Left cardiac atrium (tissue), 4 donors: ENCODE data around the gene ZNF469. TPM values are rescaled to one million over a fixed set of nuclear protein-coding genes. Genes with fewer than 3 reads are reported as not detected.
A peak's percentile ranks its signal among the peaks of the same experiment; 100 is the strongest.

Experiments used
- ATAC-seq, 2 donors: fragments of 200-7000 bp; cut with Tn5 transposase; one replicate each; pipeline ENCODE4 v1.9.1; 2020; ENCODE audit warnings: mild to moderate bottlenecking in 2 of 2, moderate library complexity in 2 of 2
- DNase-seq: peaks from one replicate; pipeline ENCODE4 v3.0.0-alpha.2; 2020
- intact Hi-C, 2 donors: fragments of 100-400 bp; cut with DNase I; formaldehyde crosslinking; loops; one replicate each; pipeline versions ENCODE4 v1.14.1 to v1.15.1; 2022 to 2023
- total RNA-seq, 2 donors: library from RNA; stranded (reverse); fragmentation: NEBNext Ultra II Directional; extraction: Animal tissue kit (Norgen Biotek cat#: 25700); gene quantifications; one replicate each; pipeline ENCODE4 v1.2.1, GENCODE V29; 2021
- donor health status: DM: no; HTN: yes; CAD: no.
- donor health status: DM: no; HTN: yes; CAD: no; lungs with severe emphysema.
- donor health status: DM: yes; HTN: yes; CAD: no.
- donor health status: Dilated cardiomyopathy.

ZNF469 gene
- total RNA-seq, 2 donors from 2014 or later: 0.65 to 1.7 TPM

DNA sequence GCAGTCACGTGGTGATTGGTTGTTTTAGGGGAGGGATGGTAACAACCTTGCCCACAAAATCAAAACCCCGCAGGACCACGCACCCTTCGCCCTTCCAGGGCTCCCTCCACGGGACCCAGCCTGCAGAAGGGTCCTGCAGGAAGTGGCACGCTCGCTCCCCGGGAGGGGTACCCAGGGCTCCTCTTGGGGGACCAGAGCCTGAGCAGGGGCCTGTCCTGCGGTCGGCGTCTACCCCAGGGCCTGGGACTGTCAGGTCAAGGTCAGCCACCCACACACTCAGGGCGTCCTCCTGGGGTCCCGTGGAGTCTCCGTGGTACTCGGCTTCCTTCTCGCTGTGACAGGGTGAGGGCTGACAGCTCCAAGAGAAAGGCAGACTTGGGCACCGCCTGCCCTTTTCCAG is 33.9 kb downstream of the ZNF469 start:
- no peak for DNase-seq
- intact Hi-C loops: no loop called here

DNA sequence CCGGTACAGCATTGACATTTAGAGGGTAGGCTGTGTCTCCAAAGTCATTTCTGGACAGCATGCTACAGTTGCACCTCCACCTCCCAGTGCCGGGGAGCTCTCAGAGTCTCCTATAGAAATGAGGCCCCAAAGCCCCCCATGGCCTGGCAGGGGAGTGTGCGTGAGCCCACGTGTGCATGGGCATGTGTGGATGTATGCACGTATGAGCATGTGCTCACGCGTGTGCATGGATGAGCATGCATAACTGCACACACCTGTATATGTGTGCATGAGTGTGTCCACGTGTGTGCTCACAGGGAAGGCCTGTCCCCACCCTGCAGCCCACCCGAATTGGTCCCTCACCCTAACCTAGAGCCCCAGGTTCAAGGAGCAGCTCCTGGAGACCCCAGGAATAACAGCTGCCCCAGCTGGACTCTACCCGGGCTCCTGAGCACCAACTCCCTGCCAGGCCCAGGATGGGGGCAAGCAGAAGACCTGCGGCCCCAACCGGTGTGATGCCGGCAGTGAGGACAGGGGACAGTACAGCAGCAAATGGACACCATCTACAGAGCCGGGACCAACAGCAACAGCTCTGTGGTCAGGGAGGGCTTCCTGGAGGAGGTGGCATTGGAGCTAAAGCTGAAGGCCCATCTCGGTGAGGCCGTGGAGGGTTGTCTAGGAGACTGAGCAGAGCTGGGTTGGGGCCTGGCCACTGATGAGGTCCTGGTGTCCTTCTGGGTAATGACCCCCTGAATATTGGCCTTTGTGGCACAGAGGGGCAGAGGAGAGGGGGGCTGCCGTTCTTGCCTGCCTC is 35.1 kb downstream of the ZNF469 start:
- no peak for DNase-seq
- no peak for ATAC-seq
- intact Hi-C loops: no loop called here

More for the DNA sequence above, 33.9 kb downstream of the ZNF469 start:
- no peak for ATAC-seq

DNA sequence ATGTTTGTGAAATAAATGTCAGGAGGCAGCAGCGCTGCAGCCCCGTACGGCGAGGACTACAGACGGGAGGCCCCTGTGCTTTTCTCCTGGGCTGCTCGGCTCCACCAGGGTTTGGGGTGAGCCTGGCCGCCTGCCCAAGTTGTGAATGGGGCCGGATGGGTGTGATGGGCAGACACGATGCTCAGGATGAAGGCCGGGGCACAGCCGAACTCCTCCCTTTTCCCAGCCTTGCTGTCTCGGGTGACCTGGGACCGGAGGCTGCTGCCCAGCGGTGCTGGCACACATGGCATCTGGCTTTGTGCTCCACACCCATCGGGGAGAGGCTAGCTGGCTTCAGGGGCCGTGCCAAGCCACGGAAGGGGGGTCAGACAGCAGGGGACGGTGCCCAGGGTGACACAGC is 36.1 kb downstream of the ZNF469 start:
- intact Hi-C loops: no loop called here
- DNase-seq (no peak), ATAC-seq (no peak)

DNA sequence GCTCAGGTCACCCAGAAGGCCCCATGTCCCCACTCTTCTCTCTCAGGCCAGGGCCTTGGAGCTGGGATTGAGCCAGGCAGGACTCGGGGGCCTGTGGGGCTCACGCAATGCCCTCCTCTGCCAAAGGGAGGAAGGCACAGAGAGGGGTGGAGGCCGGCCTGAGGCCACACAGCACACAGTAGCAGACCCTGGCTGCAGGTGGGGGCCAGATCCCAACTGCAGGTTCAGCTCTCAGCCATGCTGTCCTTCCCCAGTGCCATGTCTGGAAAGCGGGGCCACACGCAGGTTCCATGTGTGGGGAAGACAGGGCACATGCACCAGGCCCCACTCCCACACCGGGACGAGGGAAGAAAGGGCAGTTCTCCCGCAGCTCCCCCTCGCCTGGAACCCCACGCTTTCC is 37.0 kb downstream of the ZNF469 start:
- ATAC-seq: no peak
- intact Hi-C loops: no loop called here
- no peak for DNase-seq

DNA sequence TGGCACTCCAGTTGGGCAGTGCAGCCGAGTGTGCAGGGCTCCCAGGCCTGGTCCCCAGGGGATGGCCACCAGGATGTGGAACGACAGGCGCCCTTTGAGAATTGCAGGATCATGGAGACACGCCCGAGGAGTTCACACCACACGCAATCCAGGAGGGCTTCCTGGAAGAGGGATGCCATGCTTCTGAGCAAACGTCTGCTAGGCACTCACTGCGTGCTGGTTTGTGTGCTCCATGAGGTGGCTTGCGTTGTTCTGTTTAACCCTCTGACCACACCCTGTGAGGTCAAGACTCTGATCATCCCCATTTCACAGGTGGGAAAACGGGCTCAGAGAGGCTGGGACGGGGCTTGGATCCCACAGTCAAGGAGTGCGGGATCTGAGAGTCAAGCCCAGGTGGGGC is 37.7 kb downstream of the ZNF469 start:
- intact Hi-C loops: no loop called here
- DNase-seq (no peak), ATAC-seq (no peak)

DNA sequence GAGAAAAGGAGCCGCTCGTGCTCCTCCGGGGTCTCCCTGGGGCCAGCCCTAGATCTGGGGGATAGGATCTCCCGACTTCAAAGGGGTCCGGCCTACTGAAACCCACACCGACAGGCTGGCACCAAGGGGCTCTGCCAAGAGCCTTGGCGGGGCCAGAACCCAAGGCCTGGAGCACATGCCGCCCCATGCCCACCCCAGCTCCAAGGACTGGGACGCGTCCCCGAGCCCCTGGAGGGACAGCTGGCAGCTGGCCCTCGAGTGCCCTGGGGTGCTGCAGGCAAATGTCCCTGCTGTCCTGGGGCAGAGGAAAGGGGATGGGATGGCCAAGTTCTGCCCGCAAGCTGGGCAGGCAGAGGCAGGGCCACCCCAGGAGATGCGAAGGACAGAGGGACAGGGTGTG is 38.5 kb downstream of the ZNF469 start:
- DNase-seq (no peak), ATAC-seq (no peak)
- intact Hi-C loops: no loop called here

DNA sequence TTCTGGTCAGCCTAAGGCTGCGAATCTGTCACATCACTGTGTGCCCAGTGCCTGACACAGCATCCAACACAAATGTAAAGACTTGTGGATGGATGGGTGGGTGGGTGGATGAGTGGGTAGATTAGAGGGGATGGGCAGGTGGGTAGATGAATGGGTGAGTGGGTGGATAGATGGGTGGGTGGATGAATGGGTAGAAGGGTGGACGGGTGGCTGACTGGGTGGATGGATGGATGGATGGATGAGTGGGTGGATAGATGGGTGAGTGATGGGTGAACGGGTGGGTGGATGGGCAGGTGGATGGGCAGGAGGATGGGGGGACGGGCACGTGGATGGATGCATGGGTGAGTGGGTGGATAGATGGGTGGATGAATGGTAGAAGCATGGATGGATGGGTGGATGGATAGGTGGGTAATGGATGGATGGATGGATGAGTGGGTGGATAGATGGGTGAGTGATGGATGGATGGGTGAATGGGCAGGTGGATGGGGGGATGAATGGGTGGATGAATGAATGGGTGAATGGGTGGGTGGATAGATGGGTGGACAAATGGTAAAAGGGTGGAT is 39.2 kb downstream of the ZNF469 start:
- DNase-seq (no peak), ATAC-seq (no peak)
- intact Hi-C loops: no loop called here

DNA sequence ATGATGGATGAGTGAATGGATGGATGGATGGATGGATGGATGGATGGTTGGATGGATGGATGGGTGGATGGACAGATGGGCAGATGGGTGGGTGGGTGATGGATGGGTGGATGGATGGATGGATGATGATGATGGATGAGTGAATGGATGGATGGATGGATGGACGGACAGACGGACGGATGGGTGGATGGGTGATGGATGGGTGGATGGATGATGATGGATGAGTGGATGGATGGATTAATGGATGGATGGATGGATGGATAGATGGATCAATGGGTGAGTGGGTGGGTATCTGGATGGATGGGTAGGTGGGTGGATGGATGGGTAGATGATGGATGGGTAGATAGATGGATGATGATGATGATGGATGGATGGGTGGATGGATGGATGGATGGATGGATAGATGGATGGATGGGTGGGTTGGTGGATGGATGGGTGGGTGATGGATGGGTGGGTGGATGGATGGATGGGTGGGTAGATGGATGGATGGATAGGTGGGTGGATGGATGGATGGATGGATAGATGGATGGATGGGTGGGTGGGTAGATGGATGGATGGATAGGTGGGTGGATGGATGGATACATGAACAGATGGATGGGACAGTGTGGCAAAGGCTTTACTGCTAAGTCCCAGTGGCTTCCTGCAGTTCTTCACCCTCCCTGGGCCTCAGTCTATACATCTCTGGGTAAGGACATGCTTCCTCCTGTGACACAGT is 40.1 kb downstream of the ZNF469 start:
- intact Hi-C loops: no loop called here
- DNase-seq (no peak), ATAC-seq (no peak)

DNA sequence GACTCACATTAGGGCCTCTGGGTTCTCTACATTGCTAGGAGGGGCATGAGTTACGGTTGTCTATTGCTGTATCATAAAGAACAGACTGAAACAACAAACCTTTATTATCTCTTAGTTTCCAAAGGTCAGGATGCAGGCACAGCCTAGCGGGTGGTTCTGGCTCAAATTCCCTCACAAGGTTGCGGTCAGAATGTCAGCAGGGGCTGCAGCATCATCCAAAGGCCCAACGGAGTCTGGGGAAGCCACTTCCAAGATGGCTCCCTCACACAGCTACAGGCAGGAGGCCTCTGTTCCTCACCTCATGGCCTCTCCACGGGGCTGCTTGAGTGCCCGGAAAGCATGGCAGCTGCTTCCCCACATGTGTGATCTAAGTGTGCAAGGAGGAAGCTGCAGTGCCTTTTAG is 40.7 kb downstream of the ZNF469 start:
- DNase-seq (no peak), ATAC-seq (no peak)
- intact Hi-C loops: no loop called here

DNA sequence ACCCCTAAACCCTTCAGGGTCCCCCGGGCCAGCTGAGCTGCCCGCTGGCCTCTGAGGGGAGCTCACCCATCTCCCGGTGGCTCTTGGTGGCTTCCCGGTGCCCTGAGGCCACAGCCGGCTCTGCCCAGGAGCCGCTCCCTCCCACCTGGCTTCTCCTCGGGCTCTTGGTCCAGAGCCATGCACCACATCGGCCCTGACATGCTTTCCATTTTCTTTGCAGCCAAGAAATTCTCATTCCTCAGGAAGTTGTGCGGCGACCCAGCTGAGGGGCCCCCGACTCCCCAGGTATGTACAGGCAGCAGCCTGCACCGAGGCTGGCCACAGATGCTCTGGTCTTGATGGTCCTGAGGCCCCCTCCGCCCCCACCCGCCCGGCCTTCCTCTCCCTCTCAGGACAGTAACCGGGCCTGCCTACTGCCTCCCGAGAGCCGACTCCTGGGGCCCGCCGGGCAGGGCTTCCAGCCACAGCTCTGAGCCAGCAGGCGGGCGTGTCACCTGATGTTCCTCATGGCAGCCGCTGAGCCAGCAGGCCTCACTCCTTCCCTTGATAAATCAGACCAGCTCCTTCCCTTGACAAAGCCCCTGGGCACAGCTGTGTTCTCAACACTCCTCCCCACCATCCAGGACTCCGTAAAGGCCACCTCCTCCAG is 42.0 kb downstream of the ZNF469 start:
- intact Hi-C loops: no loop called here
- no peak for DNase-seq
- ATAC-seq: peak in 1 of 2 donors; percentile 22

DNA sequence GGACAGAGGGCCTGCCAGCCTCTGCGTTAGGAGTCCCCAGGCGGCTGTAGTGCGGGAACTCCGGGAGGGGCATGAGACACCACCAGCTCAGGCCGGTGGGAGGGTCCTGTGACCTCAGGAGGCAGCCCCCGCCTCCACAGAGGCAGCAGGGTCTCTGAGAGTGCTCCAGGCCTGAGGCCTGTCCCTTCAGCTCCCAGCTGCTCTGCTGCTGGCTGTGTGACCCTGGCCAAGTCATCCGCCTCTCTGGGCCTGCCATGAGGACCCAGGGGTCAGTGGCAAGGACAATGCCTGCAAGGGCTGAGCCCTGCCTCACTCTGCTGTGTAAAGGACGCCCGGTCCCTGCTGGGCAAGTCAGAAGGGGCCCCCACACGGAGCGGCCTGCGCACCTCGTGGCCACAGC is 43.3 kb downstream of the ZNF469 start:
- intact Hi-C loops: no loop called here
- DNase-seq (no peak), ATAC-seq (no peak)

DNA sequence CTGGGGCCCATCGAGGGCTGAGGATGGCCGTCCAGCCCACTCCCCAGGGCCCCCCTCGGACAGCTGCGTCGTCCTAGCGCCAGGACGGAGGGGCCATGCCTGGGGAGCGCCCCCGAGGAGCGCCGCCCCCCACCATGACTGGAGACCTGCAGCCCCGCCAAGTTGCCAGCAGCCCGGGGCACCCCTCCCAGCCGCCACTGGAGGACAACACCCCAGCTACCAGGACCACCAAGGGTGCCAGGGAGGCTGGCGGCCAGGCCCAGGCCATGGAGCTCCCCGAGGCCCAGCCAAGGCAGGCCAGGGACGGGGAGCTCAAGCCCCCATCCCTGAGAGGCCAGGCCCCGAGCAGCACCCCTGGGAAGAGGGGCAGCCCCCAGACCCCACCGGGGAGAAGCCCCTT is 44.6 kb downstream of the ZNF469 start:
- intact Hi-C loops: no loop called here
- DNase-seq (no peak), ATAC-seq (no peak)

DNA sequence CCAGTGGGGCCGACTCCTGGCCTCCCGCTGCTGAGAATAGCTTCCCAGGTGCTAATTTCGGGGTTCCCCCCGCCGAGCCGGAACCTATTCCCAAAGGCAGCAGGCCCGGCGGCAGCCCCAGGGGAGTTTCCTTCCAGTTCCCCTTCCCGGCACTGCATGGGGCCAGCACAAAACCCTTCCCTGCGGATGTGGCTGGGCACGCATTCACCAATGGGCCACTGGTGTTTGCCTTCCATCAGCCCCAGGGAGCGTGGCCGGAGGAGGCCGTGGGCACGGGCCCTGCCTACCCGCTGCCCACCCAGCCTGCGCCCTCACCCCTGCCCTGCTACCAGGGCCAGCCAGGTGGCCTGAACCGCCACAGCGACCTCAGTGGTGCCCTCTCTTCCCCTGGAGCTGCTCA is 45.4 kb downstream of the ZNF469 start:
- DNase-seq (no peak), ATAC-seq (no peak)
- intact Hi-C loops: no loop called here

DNA sequence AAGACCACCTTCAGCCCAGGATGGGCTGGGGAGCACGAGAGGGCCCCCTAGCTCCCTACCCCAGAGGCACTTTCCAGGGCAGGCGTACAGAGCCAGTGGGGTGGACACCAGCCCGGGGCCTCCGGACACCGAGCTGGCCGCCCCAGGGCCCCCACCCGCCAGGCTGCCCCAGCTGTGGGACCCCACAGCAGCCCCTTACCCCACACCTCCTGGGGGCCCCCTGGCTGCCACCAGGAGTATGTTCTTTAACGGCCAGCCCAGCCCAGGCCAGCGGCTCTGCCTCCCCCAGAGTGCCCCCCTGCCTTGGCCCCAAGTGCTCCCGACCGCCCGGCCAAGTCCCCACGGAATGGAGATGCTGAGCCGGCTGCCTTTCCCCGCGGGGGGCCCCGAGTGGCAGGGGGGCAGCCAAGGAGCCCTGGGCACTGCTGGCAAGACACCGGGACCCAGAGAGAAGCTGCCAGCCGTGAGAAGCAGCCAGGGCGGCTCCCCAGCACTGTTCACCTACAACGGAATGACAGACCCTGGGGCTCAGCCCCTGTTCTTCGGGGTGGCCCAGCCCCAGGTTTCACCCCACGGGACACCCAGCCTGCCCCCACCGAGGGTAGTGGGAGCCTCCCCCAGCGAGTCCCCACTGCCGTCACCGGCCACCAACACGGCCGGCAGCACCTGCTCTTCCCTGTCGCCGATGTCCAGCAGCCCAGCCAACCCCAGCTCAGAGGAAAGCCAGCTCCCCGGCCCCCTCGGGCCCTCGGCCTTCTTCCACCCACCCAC is 46.0 kb downstream of the ZNF469 start:
- intact Hi-C loops: no loop called here
- no peak for ATAC-seq
- DNase-seq: no peak

DNA sequence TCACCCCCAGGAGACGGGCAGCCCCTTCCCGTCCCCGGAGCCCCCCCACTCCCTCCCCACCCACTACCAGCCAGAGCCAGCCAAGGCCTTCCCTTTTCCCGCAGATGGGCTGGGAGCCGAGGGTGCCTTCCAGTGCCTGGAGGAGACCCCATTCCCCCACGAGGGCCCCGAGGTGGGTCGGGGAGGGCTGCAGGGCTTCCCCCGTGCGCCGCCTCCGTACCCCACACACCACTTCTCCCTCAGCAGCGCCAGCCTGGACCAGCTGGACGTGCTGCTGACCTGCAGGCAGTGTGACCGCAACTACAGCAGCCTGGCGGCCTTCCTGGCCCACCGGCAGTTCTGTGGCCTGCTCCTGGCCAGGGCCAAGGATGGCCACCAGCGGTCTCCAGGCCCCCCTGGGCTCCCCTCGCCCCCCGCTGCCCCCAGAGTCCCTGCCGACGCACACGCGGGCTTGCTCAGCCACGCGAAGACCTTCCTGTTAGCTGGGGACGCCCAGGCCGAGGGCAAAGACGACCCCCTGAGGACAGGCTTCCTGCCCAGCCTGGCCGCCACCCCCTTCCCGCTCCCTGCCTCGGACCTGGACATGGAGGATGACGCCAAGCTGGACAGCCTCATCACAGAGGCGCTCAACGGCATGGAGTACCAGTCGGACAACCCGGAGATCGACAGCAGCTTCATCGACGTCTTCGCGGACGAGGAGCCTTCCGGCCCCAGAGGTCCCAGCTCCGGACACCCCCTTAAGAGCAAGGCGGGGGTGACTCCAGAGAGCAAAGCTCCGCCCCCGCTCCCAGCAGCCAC is 46.8 kb downstream of the ZNF469 start:
- intact Hi-C loops: loop anchor here in 1 of 2 donors (10.0 kb wide), 1 partner anchor 445 kb away; no protein-coding TSS in a partner anchor
- DNase-seq (no peak), ATAC-seq (no peak)

DNA sequence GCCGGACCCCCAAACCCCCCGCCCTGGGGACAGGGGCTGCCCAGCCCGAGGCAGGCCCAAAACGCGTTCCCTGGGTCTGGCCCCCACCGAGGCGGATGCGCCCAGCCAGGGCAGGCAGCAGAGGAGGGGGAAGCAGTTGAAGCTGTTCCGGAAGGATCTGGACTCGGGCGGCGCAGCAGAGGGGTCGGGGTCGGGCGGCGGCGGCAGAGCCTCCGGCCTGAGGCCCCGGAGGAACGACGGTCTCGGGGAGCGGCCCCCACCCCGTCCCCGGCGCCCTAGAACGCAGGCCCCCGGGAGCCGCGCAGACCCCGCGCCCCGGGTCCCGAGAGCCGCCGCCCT is 47.4 kb downstream of the ZNF469 start:
- intact Hi-C loops: loop anchor here in 1 of 2 donors (10.0 kb wide), 1 partner anchor 445 kb away; no protein-coding TSS in a partner anchor
- DNase-seq: no peak
- ATAC-seq: peak; percentile 13 to 45

DNA sequence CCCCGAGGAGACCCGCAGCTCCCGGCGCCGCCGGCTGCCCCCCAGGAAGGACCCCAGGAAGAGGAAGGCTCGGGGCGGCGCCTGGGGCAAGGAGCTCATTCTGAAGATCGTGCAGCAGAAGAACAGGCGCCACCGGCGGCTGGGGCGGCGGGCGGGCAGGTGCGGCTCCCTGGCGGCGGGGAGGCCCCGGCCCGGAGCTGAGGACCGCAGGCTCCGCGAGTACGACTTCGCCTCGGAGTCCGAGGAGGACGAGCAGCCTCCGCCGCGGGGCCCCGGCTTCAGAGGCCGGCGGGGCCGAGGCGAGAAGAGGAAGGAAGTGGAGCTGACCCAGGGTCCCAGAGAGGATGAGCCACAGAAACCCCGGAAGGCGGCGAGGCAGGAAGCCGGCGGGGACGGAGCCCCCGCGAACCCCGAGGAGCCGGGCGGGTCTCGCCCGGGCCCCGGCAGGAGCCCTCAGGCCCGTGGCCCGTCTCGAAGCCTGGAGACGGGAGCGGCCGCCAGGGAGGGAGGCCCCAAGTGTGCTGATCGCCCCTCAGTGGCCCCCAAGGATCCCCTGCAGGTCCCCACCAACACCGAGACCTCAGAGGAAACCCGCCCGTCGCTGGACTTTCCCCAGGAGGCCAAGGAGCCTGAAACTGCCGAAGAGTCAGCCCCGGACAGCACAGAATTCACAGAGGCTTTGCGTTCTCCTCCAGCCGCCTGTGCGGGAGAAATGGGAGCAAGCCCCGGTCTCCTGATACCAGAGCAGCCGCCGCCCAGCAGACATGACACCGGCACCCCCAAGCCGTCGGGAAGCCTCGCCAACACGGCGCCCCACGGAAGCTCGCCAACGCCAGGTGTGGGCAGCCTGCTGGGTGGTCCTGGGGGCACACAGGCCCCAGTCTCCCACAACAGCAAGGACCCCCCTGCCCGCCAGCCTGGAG is 48.0 kb downstream of the ZNF469 start:
- ATAC-seq (peak; percentile 42 to 44), DNase-seq (peak; percentile 62)
- intact Hi-C loops: loop anchor here in 1 of 2 donors (10.0 kb wide), 1 partner anchor 446 kb away; no protein-coding TSS in a partner anchor
